ENCODE measurements around the gene LIN37. TPM values are rescaled to one million over a fixed set of nuclear protein-coding genes. Genes with fewer than 3 reads are reported as not detected.
A peak's percentile ranks its signal among the peaks of the same experiment; 100 is the strongest.

LIN37 gene
- total and polyA plus RNA-seq, 12 donors: 4.0 to 29.4 (median 5.0) TPM

DNA sequence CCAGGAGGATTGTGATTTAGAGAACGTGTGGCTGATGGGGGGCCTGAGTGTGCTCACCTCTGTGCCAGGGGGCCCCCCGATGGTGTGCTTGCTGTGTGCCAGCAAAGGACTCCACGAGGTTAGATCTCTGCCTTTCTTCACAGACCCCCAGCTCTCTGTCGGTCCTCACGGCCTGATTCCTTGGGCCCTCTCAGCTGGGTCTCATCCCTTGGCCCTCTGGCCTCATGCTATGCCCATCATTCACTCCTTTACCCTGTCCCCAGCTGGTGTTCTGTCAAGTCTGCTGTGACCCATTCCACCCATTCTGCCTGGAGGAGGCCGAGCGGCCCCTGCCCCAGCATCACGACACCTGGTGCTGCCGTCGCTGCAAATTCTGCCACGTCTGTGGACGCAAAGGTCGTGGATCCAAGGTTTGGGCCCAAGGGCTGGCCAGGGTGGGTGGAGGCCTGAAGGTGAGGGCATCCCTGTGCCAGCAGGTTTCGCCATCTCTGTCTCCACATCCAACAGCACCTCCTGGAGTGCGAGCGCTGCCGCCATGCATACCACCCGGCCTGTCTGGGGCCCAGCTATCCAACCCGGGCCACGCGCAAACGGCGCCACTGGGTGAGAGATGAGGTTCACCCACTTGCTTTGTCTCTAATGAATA lies 23.0 kb upstream of the LIN37 start:
- Histone ChIP-seq H3K36me3 (peaks cover 14 to 100% (median 90%) of the 10 kb centered on the region in 9 donors), H3K27me3 (no peaks in the 10 kb centered on the region), H3K4me1 (no peaks in the 10 kb centered on the region), H3K27ac (no peak overlapping the region), H3K4me3 (no peak overlapping the region), H3K9me3 (no peaks in the 10 kb centered on the region)
- DNase-seq: no peak
- no peak for ATAC-seq
- 95 to 96% methylated on average over 23 of the region's 23 CpGs for WGBS, 2 donors
- intact Hi-C loops (cut with DNase I): no loop called here
- TF ChIP-seq, protein P1, sequence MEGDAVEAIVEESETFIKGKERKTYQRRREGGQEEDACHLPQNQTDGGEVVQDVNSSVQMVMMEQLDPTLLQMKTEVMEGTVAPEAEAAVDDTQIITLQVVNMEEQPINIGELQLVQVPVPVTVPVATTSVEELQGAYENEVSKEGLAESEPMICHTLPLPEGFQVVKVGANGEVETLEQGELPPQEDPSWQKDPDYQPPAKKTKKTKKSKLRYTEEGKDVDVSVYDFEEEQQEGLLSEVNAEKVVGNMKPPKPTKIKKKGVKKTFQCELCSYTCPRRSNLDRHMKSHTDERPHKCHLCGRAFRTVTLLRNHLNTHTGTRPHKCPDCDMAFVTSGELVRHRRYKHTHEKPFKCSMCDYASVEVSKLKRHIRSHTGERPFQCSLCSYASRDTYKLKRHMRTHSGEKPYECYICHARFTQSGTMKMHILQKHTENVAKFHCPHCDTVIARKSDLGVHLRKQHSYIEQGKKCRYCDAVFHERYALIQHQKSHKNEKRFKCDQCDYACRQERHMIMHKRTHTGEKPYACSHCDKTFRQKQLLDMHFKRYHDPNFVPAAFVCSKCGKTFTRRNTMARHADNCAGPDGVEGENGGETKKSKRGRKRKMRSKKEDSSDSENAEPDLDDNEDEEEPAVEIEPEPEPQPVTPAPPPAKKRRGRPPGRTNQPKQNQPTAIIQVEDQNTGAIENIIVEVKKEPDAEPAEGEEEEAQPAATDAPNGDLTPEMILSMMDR (IDR thresholded peaks at IDR 0.05): no peak

GRCh38 chr19:35727053-35727955 lies 21.1 kb upstream of the LIN37 start:
- Histone ChIP-seq H3K36me3 (peaks cover 14 to 100% (median 98%) of the 10 kb centered on the region in 9 donors), H3K4me3 (no peak overlapping the region), H3K27ac (no peak overlapping the region), H3K27me3 (no peaks in the 10 kb centered on the region), H3K9me3 (no peaks in the 10 kb centered on the region), H3K4me1 (no peaks in the 10 kb centered on the region)
- TF ChIP-seq, protein P1 (IDR thresholded peaks at IDR 0.05): no peak
- ATAC-seq: peak in 1 of 8 donors; percentile 5
- intact Hi-C loops (cut with DNase I): no loop called here
- 95% methylated on average over 25 of the region's 25 CpGs for WGBS, 2 donors
- no peak for DNase-seq

DNA sequence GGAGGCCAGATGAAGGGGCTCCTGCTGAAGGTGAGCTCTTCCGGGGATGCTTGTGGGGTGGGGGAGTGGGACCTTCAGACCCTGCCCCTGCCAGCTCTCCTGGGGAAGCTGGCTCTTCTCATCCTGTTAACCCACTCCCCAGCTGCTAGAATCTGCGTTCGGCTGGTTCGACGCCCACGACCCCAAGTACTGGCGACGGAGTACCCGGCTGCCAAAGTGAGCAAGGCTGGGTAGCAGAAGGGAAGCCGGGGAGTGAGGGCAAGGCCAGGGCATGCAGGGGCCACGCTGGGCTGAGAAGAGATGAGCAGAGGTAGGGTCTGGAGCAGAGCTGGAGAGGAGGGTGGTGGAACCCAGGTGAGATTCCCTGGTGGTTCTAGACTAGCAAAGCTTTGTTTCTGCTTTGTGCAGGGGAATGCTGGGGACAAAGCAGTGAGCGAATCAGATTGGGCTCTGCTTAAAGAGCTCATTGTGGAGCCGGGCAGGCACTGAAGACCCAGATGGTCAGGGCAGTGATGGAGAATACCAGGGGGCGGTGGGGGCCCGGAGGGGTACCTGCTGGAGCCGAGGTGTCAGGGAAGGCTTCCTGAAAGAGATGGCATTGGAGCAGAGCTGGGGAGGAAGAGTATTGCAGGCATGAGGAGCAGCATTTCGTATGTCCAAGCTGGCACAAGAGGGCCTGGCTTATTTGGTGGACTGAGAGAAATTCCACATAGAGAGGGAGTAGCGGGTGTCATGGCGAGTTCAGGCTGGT lies 20.2 kb upstream of the LIN37 start:
- intact Hi-C loops (cut with DNase I): loop anchor here in 1 of 10 donors (2.0 kb wide), 1 partner anchor 69 kb away; no protein-coding TSS in a partner anchor
- DNase-seq: no peak
- Histone ChIP-seq H3K4me1 (no peaks in the 10 kb centered on the region), H3K4me3 (no peak overlapping the region), H3K27ac (no peak overlapping the region), H3K36me3 (peaks cover 14 to 100% (median 96%) of the 10 kb centered on the region in 9 donors), H3K9me3 (no peaks in the 10 kb centered on the region), H3K27me3 (no peaks in the 10 kb centered on the region)
- TF ChIP-seq, protein P1 (IDR thresholded peaks at IDR 0.05): no peak
- 92 to 93% methylated on average over 19 of the region's 19 CpGs for WGBS, 2 donors
- no peak for ATAC-seq

DNA sequence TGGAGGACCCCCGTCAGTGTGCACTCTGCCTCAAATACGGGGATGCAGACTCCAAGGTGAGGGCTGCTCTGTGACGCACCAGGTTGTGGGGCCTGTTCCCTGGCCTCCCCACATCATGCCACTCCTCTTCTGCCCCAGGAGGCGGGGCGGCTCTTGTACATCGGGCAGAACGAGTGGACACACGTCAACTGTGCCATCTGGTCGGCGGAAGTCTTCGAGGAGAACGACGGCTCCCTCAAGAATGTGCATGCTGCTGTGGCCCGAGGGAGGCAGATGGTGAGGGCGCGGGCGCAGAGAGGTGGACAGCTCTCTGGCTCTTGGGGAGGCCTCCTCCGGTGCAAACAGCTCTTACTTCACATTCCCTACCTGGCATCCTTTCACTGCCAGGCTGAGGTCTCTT lies 19.4 kb upstream of the LIN37 start:
- DNase-seq: no peak
- no peaks in the 10 kb centered on the region for H3K9me3 ChIP-seq
- 90 to 93% methylated on average over 18 of the region's 18 CpGs for WGBS, 2 donors
- H3K36me3 ChIP-seq: peaks cover 8 to 100% (median 91%) of the 10 kb centered on the region in 9 donors
- no peaks in the 10 kb centered on the region for H3K27me3 ChIP-seq
- intact Hi-C loops (cut with DNase I): loop anchor here in 1 of 10 donors (2.0 kb wide), 1 partner anchor 68 kb away; no protein-coding TSS in a partner anchor
- no peak overlapping the region for H3K4me3 ChIP-seq
- H3K4me1 ChIP-seq: no peaks in the 10 kb centered on the region
- ATAC-seq: no peak
- H3K27ac ChIP-seq: no peak overlapping the region
- TF ChIP-seq, protein P1 (IDR thresholded peaks at IDR 0.05): no peak
